Measurements from ENCODE around the gene CEBPG.

- TF ChIP-seq CTCF (IDR thresholded peaks at IDR 0.05) = no peak
- TF ChIP-seq POLR2AphosphoS5 (IDR thresholded peaks at IDR 0.05; ENCODE audit: low read depth, low read length) = no peak
- TF ChIP-seq, protein P1, sequence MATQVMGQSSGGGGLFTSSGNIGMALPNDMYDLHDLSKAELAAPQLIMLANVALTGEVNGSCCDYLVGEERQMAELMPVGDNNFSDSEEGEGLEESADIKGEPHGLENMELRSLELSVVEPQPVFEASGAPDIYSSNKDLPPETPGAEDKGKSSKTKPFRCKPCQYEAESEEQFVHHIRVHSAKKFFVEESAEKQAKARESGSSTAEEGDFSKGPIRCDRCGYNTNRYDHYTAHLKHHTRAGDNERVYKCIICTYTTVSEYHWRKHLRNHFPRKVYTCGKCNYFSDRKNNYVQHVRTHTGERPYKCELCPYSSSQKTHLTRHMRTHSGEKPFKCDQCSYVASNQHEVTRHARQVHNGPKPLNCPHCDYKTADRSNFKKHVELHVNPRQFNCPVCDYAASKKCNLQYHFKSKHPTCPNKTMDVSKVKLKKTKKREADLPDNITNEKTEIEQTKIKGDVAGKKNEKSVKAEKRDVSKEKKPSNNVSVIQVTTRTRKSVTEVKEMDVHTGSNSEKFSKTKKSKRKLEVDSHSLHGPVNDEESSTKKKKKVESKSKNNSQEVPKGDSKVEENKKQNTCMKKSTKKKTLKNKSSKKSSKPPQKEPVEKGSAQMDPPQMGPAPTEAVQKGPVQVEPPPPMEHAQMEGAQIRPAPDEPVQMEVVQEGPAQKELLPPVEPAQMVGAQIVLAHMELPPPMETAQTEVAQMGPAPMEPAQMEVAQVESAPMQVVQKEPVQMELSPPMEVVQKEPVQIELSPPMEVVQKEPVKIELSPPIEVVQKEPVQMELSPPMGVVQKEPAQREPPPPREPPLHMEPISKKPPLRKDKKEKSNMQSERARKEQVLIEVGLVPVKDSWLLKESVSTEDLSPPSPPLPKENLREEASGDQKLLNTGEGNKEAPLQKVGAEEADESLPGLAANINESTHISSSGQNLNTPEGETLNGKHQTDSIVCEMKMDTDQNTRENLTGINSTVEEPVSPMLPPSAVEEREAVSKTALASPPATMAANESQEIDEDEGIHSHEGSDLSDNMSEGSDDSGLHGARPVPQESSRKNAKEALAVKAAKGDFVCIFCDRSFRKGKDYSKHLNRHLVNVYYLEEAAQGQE (IDR thresholded peaks at IDR 0.05; ENCODE audit: insufficient read depth in 1 of 2, low read depth in 2 of 2, low read length in 1 of 2) = no peak
These were observed 16.1 kb downstream of the CEBPG start for GRCh38 chr19:33389421-33390100.

Data from Panc1 (cell line).